GM19395 (cell line): ENCODE data around the gene KLHL2.
A peak's percentile ranks its signal among the peaks of the same experiment; 100 is the strongest.
"Not testable (repeated sequence)": the region's sequence is repeated elsewhere in the genome, so short reads cannot be mapped to it uniquely, and the experiment has no call there.

Experiments
- ATAC-seq: cut with Tn5 transposase; IDR thresholded peaks from one replicate; pipeline ENCODE4 v1.9.1; 2021; ENCODE audit warnings: mild to moderate bottlenecking, moderate library complexity; ENCODE audit not compliant: unreplicated experiment

Gene KLHL2, protein sequence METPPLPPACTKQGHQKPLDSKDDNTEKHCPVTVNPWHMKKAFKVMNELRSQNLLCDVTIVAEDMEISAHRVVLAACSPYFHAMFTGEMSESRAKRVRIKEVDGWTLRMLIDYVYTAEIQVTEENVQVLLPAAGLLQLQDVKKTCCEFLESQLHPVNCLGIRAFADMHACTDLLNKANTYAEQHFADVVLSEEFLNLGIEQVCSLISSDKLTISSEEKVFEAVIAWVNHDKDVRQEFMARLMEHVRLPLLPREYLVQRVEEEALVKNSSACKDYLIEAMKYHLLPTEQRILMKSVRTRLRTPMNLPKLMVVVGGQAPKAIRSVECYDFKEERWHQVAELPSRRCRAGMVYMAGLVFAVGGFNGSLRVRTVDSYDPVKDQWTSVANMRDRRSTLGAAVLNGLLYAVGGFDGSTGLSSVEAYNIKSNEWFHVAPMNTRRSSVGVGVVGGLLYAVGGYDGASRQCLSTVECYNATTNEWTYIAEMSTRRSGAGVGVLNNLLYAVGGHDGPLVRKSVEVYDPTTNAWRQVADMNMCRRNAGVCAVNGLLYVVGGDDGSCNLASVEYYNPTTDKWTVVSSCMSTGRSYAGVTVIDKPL

DNA sequence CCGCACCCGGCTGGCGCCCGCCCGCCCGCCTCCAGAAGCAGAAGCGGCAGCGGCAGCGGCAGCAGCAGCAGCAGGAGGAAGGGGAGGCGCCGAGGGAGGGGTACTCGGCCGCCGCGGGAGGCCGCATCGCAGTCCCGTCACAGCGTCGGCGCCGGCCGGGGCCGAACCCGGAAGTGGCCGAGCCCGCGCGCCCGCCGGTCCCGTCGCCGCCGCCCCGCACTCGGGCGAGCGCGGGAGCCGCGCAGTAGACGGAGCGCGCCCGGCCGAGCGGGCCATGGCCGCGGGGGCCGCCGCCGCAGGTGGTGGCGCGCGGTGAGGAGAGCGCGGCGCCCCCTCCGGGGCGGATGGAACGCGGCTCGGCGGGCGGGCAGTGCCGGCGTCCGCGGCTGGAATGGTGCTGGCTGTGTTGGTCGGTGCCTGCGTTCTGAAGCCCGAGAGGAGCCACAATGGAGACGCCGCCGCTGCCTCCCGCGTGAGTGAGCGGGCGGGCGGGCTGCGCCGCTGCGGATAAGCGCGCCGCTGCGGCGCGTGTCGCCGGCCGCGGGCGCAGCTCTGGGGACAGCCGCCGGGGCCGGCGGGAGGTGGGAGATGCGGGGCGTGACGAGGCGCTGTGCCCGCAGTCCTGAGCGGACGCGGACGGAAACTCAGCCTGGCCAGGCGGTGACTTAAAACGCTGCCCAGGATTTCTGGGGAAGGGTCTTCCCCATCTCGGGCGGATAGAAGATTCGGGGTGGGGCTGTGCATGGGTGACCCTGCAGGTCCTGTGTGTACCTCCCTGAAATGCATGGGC is at the start of gene KLHL2:
Gene KLHL2, plus strand, starts transcription at position 131 of the 790 bp plus-strand sequence. Its CDS starts 316 bp downstream, at position 447.
- ATAC-seq, result peak; percentile 82

- ATAC-seq, result no peak
Observed at GRCh38 chr4:165158762-165159161, 48.6 kb upstream of the KLHL2 start.

GRCh38 chr4:165164257-165164656 is 43.1 kb upstream of the KLHL2 start:
- no peak for ATAC-seq

DNA sequence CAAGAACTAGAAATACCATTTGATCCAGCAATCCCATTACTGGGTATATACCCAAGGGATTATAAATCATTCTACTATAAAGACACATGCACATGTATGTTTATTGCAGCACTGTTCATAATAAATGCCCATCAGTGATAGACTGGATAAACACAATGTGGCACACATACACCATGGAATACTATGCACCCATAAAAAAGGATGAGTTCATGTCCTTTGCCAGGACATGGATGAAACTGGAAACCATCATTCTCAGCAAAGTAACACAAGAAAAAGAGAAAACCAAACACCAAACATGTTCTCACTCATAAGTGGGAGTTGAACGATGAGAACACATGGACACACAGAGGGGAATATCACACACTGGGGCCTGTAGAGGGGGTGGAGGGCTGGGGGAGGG is 40.5 kb upstream of the KLHL2 start:
- not testable (repeated sequence) for ATAC-seq

DNA sequence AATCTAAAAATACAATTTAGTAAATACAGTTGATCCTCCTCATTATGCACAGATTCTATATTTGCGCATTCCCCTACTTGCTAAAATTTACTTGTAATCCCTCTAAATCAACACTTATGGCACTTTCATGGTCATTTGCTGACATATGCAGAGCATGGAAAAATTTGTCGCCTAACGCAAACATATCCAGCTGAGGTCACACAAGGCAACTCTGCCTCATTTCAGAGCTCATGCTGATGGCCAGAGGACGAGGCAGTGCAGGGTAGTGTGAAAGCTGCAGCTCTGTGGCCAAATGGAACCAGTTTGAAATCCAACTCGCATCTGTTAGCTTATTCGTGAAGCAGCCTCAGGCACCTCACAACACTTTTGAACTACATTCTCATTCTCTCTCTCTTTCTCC is 39.7 kb upstream of the KLHL2 start:
- ATAC-seq, result no peak

GRCh38 chr4:165170819-165171218 is 36.5 kb upstream of the KLHL2 start:
- ATAC-seq, result no peak

DNA sequence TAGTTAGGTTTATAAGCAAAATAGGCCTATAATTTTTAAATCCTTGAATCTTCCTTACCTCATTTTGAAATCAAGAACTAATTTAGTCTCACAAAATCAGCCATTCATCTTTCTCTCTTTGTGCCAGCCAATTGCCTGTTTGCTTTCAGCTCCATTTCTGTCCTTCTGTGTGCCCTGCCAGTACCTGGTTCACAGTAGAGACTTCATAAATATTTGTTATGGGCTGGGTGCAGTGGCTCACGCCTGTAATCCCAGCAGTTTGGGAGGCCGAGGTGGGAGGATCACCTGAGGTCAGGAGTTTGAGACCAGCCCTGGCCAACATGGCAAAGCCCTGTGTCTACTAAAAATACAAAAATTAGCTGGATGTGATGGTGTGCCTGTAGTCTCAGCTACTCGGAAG is 31.9 kb upstream of the KLHL2 start:
- ATAC-seq, result not testable (repeated sequence)

- no peak for ATAC-seq
Observed at GRCh38 chr4:165175879-165176278, 31.5 kb upstream of the KLHL2 start.

DNA sequence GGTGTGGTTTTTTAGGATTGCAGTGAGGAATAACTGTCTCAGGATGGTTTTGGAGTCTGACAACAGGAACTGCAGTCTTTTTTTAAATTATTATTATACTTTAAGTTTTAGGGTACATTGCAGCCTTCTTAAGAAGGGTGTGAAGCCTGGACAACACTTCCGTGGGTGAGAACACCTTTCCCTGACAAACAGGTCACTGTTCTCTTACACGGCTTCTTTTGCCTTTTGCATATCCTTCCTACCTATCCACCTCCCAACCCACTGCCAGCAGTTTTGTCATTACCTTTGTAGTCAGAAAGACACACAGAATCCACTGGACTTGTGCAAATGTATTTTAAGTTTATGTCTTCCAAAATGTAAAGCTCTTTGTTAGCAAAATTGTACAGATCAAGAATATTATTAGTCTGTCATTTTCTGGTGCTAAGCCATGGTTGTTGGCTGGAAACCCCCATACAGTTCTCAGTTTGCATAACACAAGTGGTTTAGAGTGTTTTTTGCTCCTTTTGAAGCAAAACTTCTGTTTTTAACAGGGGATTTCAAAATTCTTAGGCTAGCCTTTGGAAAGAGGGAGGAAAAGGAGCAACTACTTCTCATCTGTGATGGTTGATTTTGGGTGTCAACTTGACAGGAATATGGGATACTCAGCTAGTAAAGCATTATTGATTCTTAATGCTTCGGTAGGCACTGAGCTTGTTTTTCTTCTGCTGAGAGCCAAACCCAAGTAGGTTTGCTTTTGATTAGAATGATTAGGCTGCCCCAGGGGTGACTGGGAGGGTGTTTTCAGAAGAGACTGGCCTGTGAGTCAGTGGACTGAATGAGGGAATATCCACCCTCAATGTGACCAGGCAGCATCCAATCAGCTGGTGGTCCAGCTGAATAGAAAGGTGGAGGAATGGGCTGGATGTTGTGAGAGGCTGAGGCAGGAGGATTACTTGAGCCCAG is 29.4 kb upstream of the KLHL2 start:
- peak; percentile 78 for ATAC-seq

GRCh38 chr4:165184220-165184619 is 23.1 kb upstream of the KLHL2 start:
- ATAC-seq, result no peak

GRCh38 chr4:165184998-165185397 is 22.4 kb upstream of the KLHL2 start:
- ATAC-seq, result not testable (repeated sequence)

- no peak for ATAC-seq
Observed at GRCh38 chr4:165185448-165185847, 21.9 kb upstream of the KLHL2 start.

- no peak for ATAC-seq
Observed at GRCh38 chr4:165190591-165191347, 16.6 kb upstream of the KLHL2 start.

DNA sequence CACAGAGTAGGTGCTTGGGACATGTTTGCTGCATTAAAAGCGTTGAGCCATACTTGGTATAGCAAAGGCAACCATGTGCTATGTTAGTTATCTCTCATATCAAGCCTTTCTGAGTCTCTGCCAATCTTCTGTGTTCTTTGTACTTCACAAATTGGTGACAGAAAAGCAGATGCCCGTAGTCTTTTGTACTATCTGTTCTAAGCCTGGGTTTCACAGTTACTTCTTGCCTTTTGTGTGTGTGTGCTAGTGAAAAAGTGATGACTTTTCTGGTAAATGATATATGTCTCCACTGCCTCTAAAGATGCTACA is 16.1 kb upstream of the KLHL2 start:
- ATAC-seq, result no peak

DNA sequence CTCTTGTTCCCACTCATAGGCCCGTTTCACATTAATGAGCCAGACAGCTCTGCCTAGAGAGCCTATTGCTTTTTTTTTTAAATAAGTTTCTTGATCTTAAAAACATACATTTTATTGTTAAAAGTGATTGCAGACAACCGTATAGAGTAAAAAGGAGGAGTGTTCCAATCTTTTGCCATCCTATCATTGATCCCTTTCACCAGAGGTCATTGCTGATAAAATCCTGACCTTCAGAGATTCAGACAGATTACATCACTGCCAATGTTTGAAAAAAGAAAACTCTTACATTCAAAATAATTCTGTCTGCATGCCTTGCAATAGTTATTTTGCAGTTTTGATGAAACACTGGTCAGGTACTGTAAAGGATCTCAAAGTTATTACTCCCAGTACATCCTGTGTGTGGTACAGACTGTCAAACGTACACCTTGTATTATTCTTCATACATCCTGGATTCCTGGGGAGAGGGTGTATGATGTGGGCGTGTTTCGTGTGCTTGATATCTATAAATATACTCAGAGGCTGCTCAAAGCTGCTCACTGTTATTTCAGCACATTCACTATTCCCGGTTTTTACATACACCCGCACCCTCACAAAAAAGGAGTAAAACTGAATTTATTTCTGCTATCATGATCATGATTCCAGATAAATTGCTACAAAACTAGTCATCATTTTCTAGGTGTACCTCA is 15.4 kb upstream of the KLHL2 start:
- ATAC-seq, result no peak

DNA sequence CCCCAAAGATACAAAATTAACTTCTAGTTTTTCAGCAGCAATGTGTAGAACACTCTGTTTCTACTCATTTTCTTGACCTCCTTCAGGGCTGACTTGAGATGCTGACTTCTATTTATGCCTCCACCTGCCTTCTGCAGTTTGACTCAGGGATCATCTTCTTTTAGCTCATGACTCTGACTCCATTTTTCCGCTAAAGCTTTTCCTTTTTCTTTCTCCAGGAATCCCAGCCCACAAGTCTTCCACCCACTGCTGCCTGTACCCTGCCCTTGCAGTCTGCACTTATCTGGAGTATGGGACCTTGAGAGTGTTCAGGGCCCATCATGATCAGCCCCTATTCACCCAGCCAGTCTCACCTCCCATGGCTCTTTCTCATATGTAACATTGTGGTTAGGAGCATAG is 14.9 kb upstream of the KLHL2 start:
- ATAC-seq, result no peak

GRCh38 chr4:165192956-165193355 is 14.4 kb upstream of the KLHL2 start:
- ATAC-seq, result no peak

DNA sequence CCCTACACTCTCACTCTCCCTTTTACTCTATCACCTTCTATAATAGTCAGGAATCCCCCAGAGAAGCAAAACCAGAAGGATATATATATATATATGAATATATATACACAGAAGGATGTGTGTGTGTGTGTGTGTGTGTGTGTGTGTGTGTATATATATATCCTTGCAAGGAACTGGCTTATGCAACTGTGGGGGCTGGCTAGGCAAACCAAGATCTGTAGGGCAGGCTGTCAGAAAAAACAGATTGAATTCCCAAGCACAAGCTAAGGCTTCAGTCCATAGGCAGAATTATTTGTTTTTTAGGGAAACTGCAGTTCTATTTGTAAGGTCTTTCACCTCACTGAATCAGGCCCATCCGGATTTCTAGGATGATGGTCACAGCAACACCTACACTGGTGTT is 13.0 kb upstream of the KLHL2 start:
- ATAC-seq, result no peak

DNA sequence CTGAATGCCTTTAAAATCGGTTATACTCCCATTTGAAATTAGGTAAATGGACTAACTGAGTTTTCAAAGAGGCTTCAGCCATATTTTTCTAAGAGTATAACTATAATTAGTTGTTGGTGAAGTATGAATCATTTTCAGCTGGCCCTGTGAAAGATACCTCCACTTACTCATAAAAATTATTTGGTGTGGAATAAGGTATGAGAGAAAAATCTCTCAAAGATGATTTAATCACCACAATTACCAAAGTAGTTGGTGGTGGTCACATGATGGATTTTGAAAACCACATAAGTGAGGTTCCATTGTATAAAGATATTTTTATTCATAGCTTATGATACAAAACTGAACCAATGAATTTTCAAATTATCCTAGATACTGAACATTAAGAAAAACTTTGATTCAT is 9.0 kb upstream of the KLHL2 start:
- ATAC-seq, result no peak

DNA sequence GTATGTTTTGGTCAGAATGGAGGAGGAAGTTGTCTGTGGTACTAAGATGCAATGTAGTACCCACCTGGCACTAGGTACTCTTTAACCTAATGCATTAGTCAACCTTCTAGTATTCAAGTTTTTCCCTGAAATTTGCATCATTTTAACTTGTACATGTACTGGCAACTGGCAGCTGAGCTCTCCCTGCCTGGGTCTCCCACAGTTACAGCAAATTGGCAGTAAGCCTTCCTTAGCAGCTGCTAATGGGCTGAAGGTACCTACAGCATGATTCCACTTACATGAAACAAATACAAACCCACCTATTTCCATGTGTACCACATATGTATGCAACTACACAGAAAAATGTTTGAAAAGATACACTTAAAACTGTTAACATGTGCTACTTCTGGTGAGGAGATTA is 8.1 kb upstream of the KLHL2 start:
- no peak for ATAC-seq
